ENCODE measurements around the gene BARX2. TPM values are rescaled to one million over a fixed set of nuclear protein-coding genes. Genes with fewer than 3 reads are reported as not detected.

Gene BARX2
- polyA plus RNA-seq, 1 of the 3 experiments (the other 2 are of a cell fraction): not detected

- ChIA-PET CTCF (interaction anchor here (1.0 to 2.9 kb wide), 5 partner anchors 10 to 372 kb away, joined by 3 to 16 read pairs (median 3); no protein-coding TSS in a partner anchor), POLR2A (no interaction called here)
- no peak overlapping the region for H3K4me3 ChIP-seq (ENCODE audit: low read depth in 2 of 2, low read length in 1 of 2)
- H2AFZ ChIP-seq (ENCODE audit: low read depth): no peak overlapping the region
- H3K79me2 ChIP-seq (ENCODE audit: insufficient read depth): no peaks in the 10 kb centered on the region
- H3F3A ChIP-seq (replicated peaks; ENCODE audit: insufficient read depth): no peaks in the 10 kb centered on the region
- TF ChIP-seq RXRA (IDR thresholded peaks at IDR 0.05; ENCODE audit: borderline replicate concordance, low read depth): no peak
- TF ChIP-seq MXI1 (IDR thresholded peaks at IDR 0.05; ENCODE audit: low read depth, low read length): no peak
- no peak for TF ChIP-seq GATA2 (CRISPR knock-in tag; IDR thresholded peaks at IDR 0.05)
- TF ChIP-seq, protein P1, sequence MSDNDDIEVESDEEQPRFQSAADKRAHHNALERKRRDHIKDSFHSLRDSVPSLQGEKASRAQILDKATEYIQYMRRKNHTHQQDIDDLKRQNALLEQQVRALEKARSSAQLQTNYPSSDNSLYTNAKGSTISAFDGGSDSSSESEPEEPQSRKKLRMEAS (IDR thresholded peaks at IDR 0.05; ENCODE audit: low read depth): no peak
- no peak for TF ChIP-seq TCF12 (IDR thresholded peaks at IDR 0.05)
- no peak for TF ChIP-seq RAD21 (IDR thresholded peaks at IDR 0.05; ENCODE audit: low read length)
- no peak for TF ChIP-seq SMC3 (IDR thresholded peaks at IDR 0.05; ENCODE audit: low read depth, low read length)
- TF ChIP-seq FOXM1 (IDR thresholded peaks at IDR 0.05; ENCODE audit: low read depth): no peak
- TF ChIP-seq CHD2 (IDR thresholded peaks at IDR 0.05; ENCODE audit: low read length, partially characterized antibody): no peak
- TF ChIP-seq POLR2AphosphoS5 (IDR thresholded peaks at IDR 0.05; ENCODE audit: low read depth, low read length): no peak
- no peak for DNase-seq
- no peaks in the 10 kb centered on the region for H3K9me2 ChIP-seq
- H3K4me1 ChIP-seq (ENCODE audit: control insufficient read depth in 1 of 2, insufficient read depth in 2 of 2, low read depth in 1 of 2, low read length in 1 of 2): no peaks in the 10 kb centered on the region; a peak in 2 of 4 replicates
- no peaks in the 10 kb centered on the region for H4K20me1 ChIP-seq (ENCODE audit: insufficient read depth)
- H3K9ac ChIP-seq: no peak overlapping the region
- no peaks in the 10 kb centered on the region for H3K36me3 ChIP-seq (replicated peaks in 1 of 2; ENCODE audit: control insufficient read depth in 1 of 2, insufficient read depth in 2 of 2, low read length in 1 of 2)
- H3K4me2 ChIP-seq: no peak overlapping the region
- H3K9me3 ChIP-seq: no peaks in the 10 kb centered on the region
- H3K27me3 ChIP-seq (ENCODE audit: insufficient read depth): no peaks in the 10 kb centered on the region
- no peak overlapping the region for H3K27ac ChIP-seq (ENCODE audit: low read depth in 2 of 2, low read length in 1 of 2)
Measured at GRCh38 chr11:129328756-129329155, 46.9 kb upstream of the BARX2 start.

- H3K9me2 ChIP-seq: no peaks in the 10 kb centered on the region
- ChIA-PET POLR2A (no interaction called here), CTCF (interaction anchor here (0.6 to 4.0 kb wide), 41 partner anchors 8 to 531 kb away, joined by 3 to 58 read pairs (median 5); partner anchors contain the start of genes BARX2 and KCNJ5)
- H3K4me3 ChIP-seq (ENCODE audit: low read depth in 2 of 2, low read length in 1 of 2): no peak overlapping the region
- H3K79me2 ChIP-seq (ENCODE audit: insufficient read depth): no peaks in the 10 kb centered on the region
- H3K9ac ChIP-seq: no peak overlapping the region
- H3K27me3 ChIP-seq (ENCODE audit: insufficient read depth): no peaks in the 10 kb centered on the region
- TF ChIP-seq SIN3A (IDR thresholded peaks at IDR 0.05; ENCODE audit: borderline replicate concordance, low read depth, low read length) (no peak), YY1 (IDR thresholded peaks at IDR 0.05; ENCODE audit: low read depth) (no peak)
- no peaks in the 10 kb centered on the region for H4K20me1 ChIP-seq (ENCODE audit: insufficient read depth)
- H3K36me3 ChIP-seq (replicated peaks in 1 of 2; ENCODE audit: control insufficient read depth in 1 of 2, insufficient read depth in 2 of 2, low read length in 1 of 2): no peaks in the 10 kb centered on the region
- H3K4me2 ChIP-seq: no peak overlapping the region
- no peaks in the 10 kb centered on the region for H3K9me3 ChIP-seq
- no peak overlapping the region for H2AFZ ChIP-seq (ENCODE audit: low read depth)
- no peaks in the 10 kb centered on the region; a peak in 1 of 4 replicates for H3K4me1 ChIP-seq (ENCODE audit: control insufficient read depth in 1 of 2, insufficient read depth in 2 of 2, low read depth in 1 of 2, low read length in 1 of 2)
- H3K27ac ChIP-seq (ENCODE audit: low read depth in 2 of 2, low read length in 1 of 2): no peak overlapping the region
- WGBS (ENCODE audit: low lambda C conversion rate): 97% methylated on average over 5 of the region's 5 CpGs
- no peak for DNase-seq
- H3F3A ChIP-seq (replicated peaks; ENCODE audit: insufficient read depth): no peaks in the 10 kb centered on the region
Measured at GRCh38 chr11:129331217-129331616, 44.4 kb upstream of the BARX2 start.

GRCh38 chr11:129331871-129332274 is 43.8 kb upstream of the BARX2 start:
- peak; percentile 77 for DNase-seq
- no peak overlapping the region for H3K9ac ChIP-seq
- H2AFZ ChIP-seq (ENCODE audit: low read depth): peak overlapping the region; percentile 81; the same call in 1 of the 2 replicates
- 12% methylated on average over 6 of the region's 11 CpGs for WGBS (ENCODE audit: low lambda C conversion rate)
- H3K9me2 ChIP-seq: no peaks in the 10 kb centered on the region
- no peak overlapping the region for H3K27ac ChIP-seq (ENCODE audit: low read depth in 2 of 2, low read length in 1 of 2)
- H3K9me3 ChIP-seq: no peaks in the 10 kb centered on the region
- H3K4me2 ChIP-seq: no peak overlapping the region
- H3K79me2 ChIP-seq (ENCODE audit: insufficient read depth): no peaks in the 10 kb centered on the region
- ChIA-PET CTCF (interaction anchor here (0.6 to 4.0 kb wide), 47 partner anchors 9 to 530 kb away, joined by 3 to 58 read pairs (median 4); partner anchors contain the start of genes BARX2 and KCNJ5), POLR2A (no interaction called here)
- H4K20me1 ChIP-seq (ENCODE audit: insufficient read depth): no peaks in the 10 kb centered on the region
- H3K36me3 ChIP-seq (replicated peaks in 1 of 2; ENCODE audit: control insufficient read depth in 1 of 2, insufficient read depth in 2 of 2, low read length in 1 of 2): no peaks in the 10 kb centered on the region
- H3K27me3 ChIP-seq (ENCODE audit: insufficient read depth): no peaks in the 10 kb centered on the region
- H3K4me3 ChIP-seq (ENCODE audit: low read depth in 2 of 2, low read length in 1 of 2): peak overlapping the region in 1 of 2 experiments; percentile 2; a peak in 1 of 4 replicates
- H3F3A ChIP-seq (replicated peaks; ENCODE audit: insufficient read depth): no peaks in the 10 kb centered on the region
- H3K4me1 ChIP-seq (ENCODE audit: control insufficient read depth in 1 of 2, insufficient read depth in 2 of 2, low read depth in 1 of 2, low read length in 1 of 2): no peaks in the 10 kb centered on the region; a peak in 1 of 4 replicates
- TF ChIP-seq, protein P2, sequence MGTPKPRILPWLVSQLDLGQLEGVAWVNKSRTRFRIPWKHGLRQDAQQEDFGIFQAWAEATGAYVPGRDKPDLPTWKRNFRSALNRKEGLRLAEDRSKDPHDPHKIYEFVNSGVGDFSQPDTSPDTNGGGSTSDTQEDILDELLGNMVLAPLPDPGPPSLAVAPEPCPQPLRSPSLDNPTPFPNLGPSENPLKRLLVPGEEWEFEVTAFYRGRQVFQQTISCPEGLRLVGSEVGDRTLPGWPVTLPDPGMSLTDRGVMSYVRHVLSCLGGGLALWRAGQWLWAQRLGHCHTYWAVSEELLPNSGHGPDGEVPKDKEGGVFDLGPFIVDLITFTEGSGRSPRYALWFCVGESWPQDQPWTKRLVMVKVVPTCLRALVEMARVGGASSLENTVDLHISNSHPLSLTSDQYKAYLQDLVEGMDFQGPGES (IDR thresholded peaks at IDR 0.05; ENCODE audit: low read depth, low read length): no peak
- TF ChIP-seq RXRA (IDR thresholded peaks at IDR 0.05; ENCODE audit: borderline replicate concordance, low read depth) (no peak), GABPA (IDR thresholded peaks at IDR 0.05; ENCODE audit: low read depth) (no peak), CHD2 (IDR thresholded peaks at IDR 0.05; ENCODE audit: low read length, partially characterized antibody) (peak; percentile 33), POLR2AphosphoS5 (IDR thresholded peaks at IDR 0.05; ENCODE audit: low read depth, low read length) (no peak), TEAD4 (IDR thresholded peaks at IDR 0.05; ENCODE audit: borderline replicate concordance, insufficient read depth) (no peak), SIN3A (IDR thresholded peaks at IDR 0.05; ENCODE audit: borderline replicate concordance, low read depth, low read length) (no peak), MXI1 (IDR thresholded peaks at IDR 0.05; ENCODE audit: low read depth, low read length) (peak; percentile 73; the same call in 1 of the 2 replicates), PBX3 (IDR thresholded peaks at IDR 0.05) (no peak), NFIC (IDR thresholded peaks at IDR 0.05; ENCODE audit: borderline replicate concordance) (no peak), TCF12 (IDR thresholded peaks at IDR 0.05) (no peak), CTCF (IDR thresholded peaks at IDR 0.05) (peak; percentile 92), TAF1 (IDR thresholded peaks at IDR 0.05; ENCODE audit: borderline replicate concordance, low read depth, low read length) (no peak)
